Lung (tissue), 12 donors: ENCODE results near the gene LYPD4. TPM values are rescaled to one million over a fixed set of nuclear protein-coding genes. Genes with fewer than 3 reads are reported as not detected.

Source experiments
- ATAC-seq: fragments of 200-7000 bp; cut with Tn5 transposase; one replicate; pipeline ENCODE4 v1.9.1; 2020; ENCODE audit warnings: moderate number of reproducible peaks; ENCODE audit not compliant: insufficient read depth, low FRiP score
- DNase-seq, 3 donors: peaks; one replicate each; pipeline ENCODE4 v3.0.0-alpha.2; 2013 to 2017
- H3K27ac ChIP-seq, 2 donors: one replicate each; pipeline ENCODE4 v1.5.1; 2013; ENCODE audit warnings: mild to moderate bottlenecking in 2 of 2, moderate library complexity in 2 of 2, control low read depth in 1 of 2, inconsistent platforms in 1 of 2, low read depth in 1 of 2, low read length in 1 of 2
- H3K27me3 ChIP-seq, 3 donors: one replicate each; pipeline ENCODE4 v1.5.1; 2013; ENCODE audit warnings: low read length in 2 of 3; ENCODE audit not compliant: control insufficient read depth in 3 of 3, insufficient read depth in 3 of 3
- H3K36me3 ChIP-seq, 4 donors: one replicate each; pipeline ENCODE4 v1.5.1; 2013; ENCODE audit warnings: low read length in 4 of 4, mild to moderate bottlenecking in 1 of 4, moderate library complexity in 1 of 4; ENCODE audit not compliant: control insufficient read depth in 4 of 4, insufficient read depth in 4 of 4
- H3K4me1 ChIP-seq, 5 donors: one replicate each; pipeline ENCODE4 v1.5.1; 2013; ENCODE audit warnings: low read length in 5 of 5, mild to moderate bottlenecking in 2 of 5, moderate library complexity in 1 of 5; ENCODE audit not compliant: control insufficient read depth in 5 of 5, insufficient read depth in 5 of 5
- H3K4me3 ChIP-seq: one replicate; pipeline ENCODE4 v1.5.1; 2013; ENCODE audit warnings: mild to moderate bottlenecking, control low read depth, moderate library complexity
- H3K9ac ChIP-seq, 2 donors: one replicate each; pipeline ENCODE4 v1.5.1; 2013; ENCODE audit warnings: low read length in 2 of 2, control low read depth in 1 of 2; ENCODE audit not compliant: insufficient read depth in 1 of 2
- H3K9me3 ChIP-seq, 4 donors: one replicate each; pipeline ENCODE4 v1.5.1; 2013; ENCODE audit warnings: low read length in 3 of 4, mild to moderate bottlenecking in 1 of 4, moderate library complexity in 1 of 4; ENCODE audit not compliant: control insufficient read depth in 4 of 4, insufficient read depth in 3 of 4
- CTCF ChIP-seq: IDR thresholded peaks from 2 replicates; pipeline ENCODE4 v1.5.1; 2012; ENCODE audit warnings: mild to moderate bottlenecking; ENCODE audit errors: control extremely low read depth, extremely low read depth
- WGBS, 2 donors: extraction: QIAGEN DNeasy Blood & Tissue Kit; methylation state at CpG; one replicate each; pipeline ENCODE4 v1.1.7; 2013; 5-methylcytosine and 5-hydroxymethylcytosine counted together
- polyA plus RNA-seq, 2 donors: library from polyadenylated mRNA; stranded (reverse); fragments of 200-250 nt; gene quantifications; one replicate each; pipeline ENCODE4 v1.2.1, GENCODE V29; 2013
- total RNA-seq, 2 donors: library from RNA; depleted of rRNA in 1 of 2; stranded (reverse); fragments of >200 nt in 1 of 2; gene quantifications; one replicate each; pipeline ENCODE4 v1.2.1, GENCODE V29; 2014 to 2021
- donor health status: control.
- donor health status: control.
- donor health status: Bipolar disorder and iron deficiency.
- donor health status: healthy.
- donor health status: DM: yes; HTN: yes; CAD: no.

The LYPD4 gene
- total and polyA plus RNA-seq, 4 donors = not detected

- Histone ChIP-seq H3K27me3 (peaks cover 0 to 18% (median 0%) of the 10 kb centered on the region in 3 donors), H3K9ac (no peak overlapping the region)
- ATAC-seq = no peak
Observed at GRCh38 chr19:41839211-41839610, 5.3 kb downstream of the LYPD4 start.

GRCh38 chr19:41837981-41838708, 6.3 kb downstream of the LYPD4 start:
- no peak for TF ChIP-seq CTCF
- H3K4me1 ChIP-seq = no peaks in the 10 kb centered on the region
- ATAC-seq (no peak), DNase-seq (no peak)
- no peak overlapping the region for H3K27ac ChIP-seq
- no peak overlapping the region for H3K4me3 ChIP-seq
- no peaks in the 10 kb centered on the region for H3K9me3 ChIP-seq
- H3K36me3 ChIP-seq = no peaks in the 10 kb centered on the region
- WGBS, 2 donors = 68 to 81% methylated on average over 13 of the region's 13 CpGs
- H3K27me3 ChIP-seq = peaks cover 0 to 13% (median 0%) of the 10 kb centered on the region in 3 donors
- H3K9ac ChIP-seq = no peak overlapping the region

More at GRCh38 chr19:41839211-41839610, 5.3 kb downstream of the LYPD4 start:
- no peaks in the 10 kb centered on the region for H3K36me3 ChIP-seq
- 61 to 72% methylated on average over 2 of the region's 2 CpGs for WGBS, 2 donors
- H3K4me1 ChIP-seq = no peaks in the 10 kb centered on the region
- TF ChIP-seq CTCF = no peak
- H3K4me3 ChIP-seq = no peak overlapping the region
- no peak overlapping the region for H3K27ac ChIP-seq
- DNase-seq = no peak
- no peaks in the 10 kb centered on the region for H3K9me3 ChIP-seq

- H3K4me3 ChIP-seq = no peak overlapping the region
- H3K36me3 ChIP-seq = no peaks in the 10 kb centered on the region
- no peaks in the 10 kb centered on the region for H3K4me1 ChIP-seq
- 35 to 39% methylated on average over 12 of the region's 12 CpGs for WGBS, 2 donors
- no peaks in the 10 kb centered on the region for H3K9me3 ChIP-seq
- DNase-seq (peak in 2 of 3 donors; percentile 15 to 31), ATAC-seq (peak; percentile 79)
- no peaks in the 10 kb centered on the region for H3K27me3 ChIP-seq
- no peak overlapping the region for H3K9ac ChIP-seq
- peak; percentile 41 for TF ChIP-seq CTCF
- no peak overlapping the region for H3K27ac ChIP-seq
Observed at GRCh38 chr19:41821003-41821735, 23.3 kb downstream of the LYPD4 start.
